Measurements from ENCODE around the gene RGS1. TPM values are rescaled to one million over a fixed set of nuclear protein-coding genes. Genes with fewer than 3 reads are reported as not detected.
A peak's percentile ranks its signal among the peaks of the same experiment; 100 is the strongest.

RGS1 gene
- total and polyA plus RNA-seq, 2 of the 4 experiments (the other 2 are of a cell fraction): not detected

- TF ChIP-seq RFX5 (IDR thresholded peaks at IDR 0.05; ENCODE audit: low read depth, low read length) (no peak), RAD21 (IDR thresholded peaks at IDR 0.05; ENCODE audit: low read length) (no peak)
These were observed 12.1 kb downstream of the RGS1 start (continued) for GRCh38 chr1:192587386-192588266.

GRCh38 chr1:192588546-192588945 is 13.0 kb downstream of the RGS1 start:
- Histone ChIP-seq H4K5ac (ENCODE audit: low read depth, low read length) (no peak overlapping the region; the same call in 1 of the 2 replicates), H3K27me3 (ENCODE audit: control insufficient read depth, insufficient read depth, low read length) (no peaks in the 10 kb centered on the region), H3K9me3 (ENCODE audit: control insufficient read depth, insufficient read depth, low read length) (no peaks in the 10 kb centered on the region), H3K27ac (ENCODE audit: insufficient read depth, low read length) (no peak overlapping the region), H4K91ac (ENCODE audit: insufficient read depth, low read depth, low read length) (peak overlapping the region; percentile 31; the same call in 1 of the 2 replicates), H2AK5ac (ENCODE audit: low read depth, low read length) (peak overlapping the region; percentile 94; the same call in 1 of the 2 replicates), H3K4ac (ENCODE audit: low read depth, low read length) (peak overlapping the region; percentile 62), H3K56ac (ENCODE audit: extremely low read depth, insufficient read depth, low read length) (no peak overlapping the region), H2BK20ac (ENCODE audit: low read depth, low read length) (peak overlapping the region; percentile 80; the same call in 1 of the 2 replicates), H3K23ac (ENCODE audit: low read depth, low read length) (peak overlapping the region; percentile 65; the same call in 1 of the 2 replicates), H4K8ac (ENCODE audit: low read depth in 2 of 2, low read length in 2 of 2) (peak overlapping the region in 1 of 2 experiments; percentile 45; a peak in 1 of 4 replicates), H3K18ac (ENCODE audit: low read depth, low read length) (peak overlapping the region; percentile 84), H3K9ac (ENCODE audit: low read depth, low read length) (no peak overlapping the region), H3K36me3 (ENCODE audit: control insufficient read depth, insufficient read depth, low read length) (no peaks in the 10 kb centered on the region), H2BK120ac (ENCODE audit: low read depth, low read length) (peak overlapping the region; percentile 65), H3K4me2 (ENCODE audit: low read depth, low read length) (peak overlapping the region; percentile 17; the same call in 1 of the 2 replicates), H2BK15ac (ENCODE audit: low read depth, low read length) (peak overlapping the region; percentile 69; the same call in 1 of the 3 replicates), H3K79me1 (ENCODE audit: low read depth in 1 of 2, low read length in 2 of 2) (no peaks in the 10 kb centered on the region), H3K14ac (replicated peaks; ENCODE audit: low read depth, low read length) (peak overlapping the region; percentile 61; the same call in 1 of the 2 replicates), H2AFZ (replicated peaks; ENCODE audit: low read length, poor library complexity) (no peak overlapping the region), H2BK5ac (ENCODE audit: low read depth, low read length, poor library complexity, severe bottlenecking) (peak overlapping the region; percentile 75), H4K20me1 (ENCODE audit: insufficient read depth, low read length) (no peaks in the 10 kb centered on the region), H2AK9ac (replicated peaks; ENCODE audit: low read depth, low read length, poor library complexity) (no peak overlapping the region), H3K9me1 (ENCODE audit: insufficient read depth, low read length) (peaks cover 2% of the 10 kb centered on the region), H3K4me3 (ENCODE audit: insufficient read depth, low read depth, low read length) (no peak overlapping the region), H3K4me1 (ENCODE audit: control insufficient read depth, insufficient read depth, low read length) (peaks cover 5% of the 10 kb centered on the region)
- BruUV-seq (replicated peaks): no TSS peak
- in situ Hi-C loops (cut with MboI; ENCODE audit: low sequenced_read_pairs) (loop anchor here (10.0 kb wide), 1 partner anchor 114 kb away; no protein-coding TSS in a partner anchor), dilution Hi-C loops (cut with HindIII; ENCODE audit: low sequenced_read_pairs, unreplicated experiment) (no loop called here), intact Hi-C loops (cut with micrococcal nuclease) (no loop called here)
- peak; percentile 64 for DNase-seq
- TF ChIP-seq POLR2A (IDR thresholded peaks at IDR 0.05; ENCODE audit: low read depth, low read length): no peak
- TF ChIP-seq ELK1 (IDR thresholded peaks at IDR 0.05; ENCODE audit: borderline replicate concordance, low read depth, low read length): no peak
- no peak for TF ChIP-seq CHD1 (IDR thresholded peaks at IDR 0.05; ENCODE audit: low read depth, low read length)
- POLR2A ChIA-PET (ENCODE audit: unreplicated experiment): no interaction called here
- ATAC-seq (ENCODE audit: low read depth): peak; percentile 84
- CTCF ChIA-PET: no interaction called here
- no CpG with 5 or more reads among the region's 1 CpG for WGBS, 2 experiments (ENCODE audit: extremely low coverage in 2 of 2, insufficient read length in 1 of 2)
